Medulla oblongata (tissue), 1 donor: ENCODE data around the gene DCST1.

Experiments used
- DNase-seq: peaks from one replicate; pipeline ENCODE4 v3.0.0-alpha.2; 2015; ENCODE audit errors: extremely low spot score

DCST1 gene

DNA sequence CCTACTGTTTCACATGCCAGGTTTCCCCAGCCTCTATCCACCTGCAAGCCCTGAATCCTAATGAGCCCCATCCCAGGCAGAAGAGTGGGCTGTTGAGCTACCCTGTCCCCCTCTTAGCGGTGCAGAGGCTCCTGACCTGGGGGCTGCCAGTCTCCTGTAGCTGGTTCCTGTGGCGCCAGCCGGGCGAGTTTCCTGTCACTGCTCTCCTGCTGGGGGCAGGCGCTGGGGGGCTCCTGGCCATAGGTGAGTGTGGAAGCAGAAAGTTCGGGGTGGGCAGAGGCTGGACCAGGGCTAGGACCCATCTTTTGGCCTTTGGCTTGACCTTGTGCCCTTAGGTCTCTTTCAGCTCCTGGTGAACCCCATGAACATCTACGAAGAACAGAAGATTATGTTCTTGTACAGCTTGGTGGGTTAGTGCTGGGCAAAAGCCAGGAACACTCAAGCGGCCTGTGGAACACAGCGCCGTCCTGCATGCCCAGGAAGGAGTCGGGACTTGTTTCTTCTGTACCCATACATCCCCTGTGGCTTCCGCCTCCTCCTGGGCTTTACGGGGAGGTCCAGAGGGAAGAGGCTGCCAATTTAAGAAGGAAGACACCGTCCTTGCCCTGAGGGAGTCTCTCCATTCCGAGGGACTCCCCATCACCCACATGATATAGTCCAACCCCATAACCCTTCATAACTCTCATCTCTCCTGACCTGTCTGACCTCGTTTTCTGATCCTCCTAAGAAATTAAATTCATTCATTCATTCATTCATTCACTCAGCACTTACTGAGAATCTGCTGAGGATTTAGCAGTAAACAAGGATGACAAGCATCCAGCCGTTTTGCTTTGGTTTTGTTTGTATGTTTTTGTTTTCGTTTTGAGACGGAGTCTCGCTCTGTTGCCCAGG, 939 bp downstream of the DCST1 start:
- no peak for DNase-seq

GRCh38 chr1:155035936-155036335, 2.3 kb downstream of the DCST1 start:
- no peak for DNase-seq

DNA sequence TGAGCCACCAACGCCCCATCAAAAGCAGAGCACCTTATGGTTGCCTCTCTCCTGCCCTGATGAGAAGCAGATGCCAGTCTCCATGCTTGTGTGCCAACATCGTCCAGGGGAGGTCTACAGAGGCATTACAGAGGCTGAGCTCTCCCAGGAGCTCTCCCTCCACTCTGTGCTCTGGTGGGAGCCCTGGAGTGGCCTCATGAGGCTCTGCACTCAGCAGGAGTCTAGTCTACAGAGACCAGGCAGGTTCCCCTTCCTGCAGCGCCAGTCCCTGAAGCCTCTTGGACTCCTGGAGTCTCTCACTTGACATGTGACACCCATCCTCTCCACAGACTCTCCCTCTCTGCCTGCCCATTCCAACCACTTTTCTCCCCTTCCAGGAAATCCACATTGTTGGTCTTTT, 3.4 kb downstream of the DCST1 start:
- no peak for DNase-seq

DNA sequence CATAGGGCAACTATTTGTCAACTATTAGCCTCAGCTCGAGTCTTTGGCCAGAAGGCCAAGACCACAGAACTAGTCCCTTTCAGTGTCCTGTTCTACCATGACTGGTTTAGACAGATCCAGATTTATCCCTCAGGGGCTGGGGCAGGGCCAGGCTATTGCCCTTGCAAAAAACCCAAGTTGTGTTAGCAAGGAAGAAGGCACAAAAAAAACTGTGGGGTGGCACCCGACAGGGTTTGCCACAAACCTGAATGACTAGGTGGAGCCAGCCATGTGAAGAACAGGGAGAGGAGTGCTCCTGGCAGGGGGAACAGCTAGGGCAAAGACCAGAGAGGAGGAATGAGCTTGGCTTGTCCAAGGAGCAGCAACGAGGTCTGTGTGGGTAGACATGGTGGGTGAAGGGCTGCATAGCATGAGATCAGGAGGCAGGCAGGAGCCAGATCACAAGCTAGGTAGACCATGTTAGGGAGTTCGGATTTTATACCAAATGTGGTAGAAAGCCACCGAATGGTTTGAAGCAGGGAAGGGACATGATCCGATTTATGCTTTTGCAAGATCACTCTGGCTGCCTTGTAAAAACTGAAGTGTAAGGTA, 4.3 kb downstream of the DCST1 start:
- no peak for DNase-seq

- DNase-seq: no peak
Observed at GRCh38 chr1:155038602-155039307, 5.1 kb downstream of the DCST1 start.

- no peak for DNase-seq
Observed at GRCh38 chr1:155039308-155039669, 5.7 kb downstream of the DCST1 start.

- no peak for DNase-seq
Observed at GRCh38 chr1:155040358-155041093, 6.9 kb downstream of the DCST1 start.

DNA sequence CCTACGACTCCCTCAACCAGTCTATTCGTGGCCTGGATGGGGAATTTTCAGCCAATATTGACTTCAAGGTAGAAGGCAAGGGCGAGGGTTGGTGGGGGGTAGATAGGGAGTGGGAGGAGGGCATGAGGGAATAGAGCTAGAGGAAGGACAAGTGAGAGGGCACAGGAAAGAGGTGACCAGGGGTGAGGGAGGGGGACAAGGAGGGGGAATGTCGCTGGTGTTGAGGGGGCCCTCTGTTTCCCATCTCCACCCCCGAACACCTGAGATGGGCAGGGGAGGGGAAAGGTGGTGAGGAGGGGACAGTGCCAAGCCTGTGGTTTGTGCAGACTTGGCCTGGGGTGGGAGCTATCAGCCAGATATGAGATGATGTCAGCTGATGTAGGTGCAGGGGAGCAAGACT, 9.2 kb downstream of the DCST1 start:
- DNase-seq: no peak

DNA sequence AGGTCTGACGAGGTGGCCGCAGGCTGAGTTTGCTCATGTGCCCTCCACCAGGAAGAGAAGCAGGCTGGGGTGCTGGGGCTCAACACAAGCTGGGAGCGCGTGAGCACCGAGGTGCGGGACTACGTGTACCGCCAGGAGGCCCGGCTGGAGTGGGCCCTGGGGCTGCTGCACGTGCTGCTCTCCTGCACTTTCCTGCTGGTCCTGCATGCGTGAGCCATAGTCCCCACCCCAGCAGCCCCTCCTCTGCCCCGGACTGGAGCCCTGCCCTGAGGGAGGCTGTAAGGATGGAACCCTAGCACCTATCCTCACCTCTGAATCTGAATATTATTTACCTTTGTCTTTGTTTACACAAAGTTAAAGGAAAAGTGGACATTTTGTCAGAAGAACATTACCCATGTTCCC, 9.7 kb downstream of the DCST1 start:
- no peak for DNase-seq

- DNase-seq: no peak
Observed at GRCh38 chr1:155043793-155044192, 10.2 kb downstream of the DCST1 start.

- DNase-seq: no peak
Observed at GRCh38 chr1:155044365-155044764, 10.7 kb downstream of the DCST1 start.

DNA sequence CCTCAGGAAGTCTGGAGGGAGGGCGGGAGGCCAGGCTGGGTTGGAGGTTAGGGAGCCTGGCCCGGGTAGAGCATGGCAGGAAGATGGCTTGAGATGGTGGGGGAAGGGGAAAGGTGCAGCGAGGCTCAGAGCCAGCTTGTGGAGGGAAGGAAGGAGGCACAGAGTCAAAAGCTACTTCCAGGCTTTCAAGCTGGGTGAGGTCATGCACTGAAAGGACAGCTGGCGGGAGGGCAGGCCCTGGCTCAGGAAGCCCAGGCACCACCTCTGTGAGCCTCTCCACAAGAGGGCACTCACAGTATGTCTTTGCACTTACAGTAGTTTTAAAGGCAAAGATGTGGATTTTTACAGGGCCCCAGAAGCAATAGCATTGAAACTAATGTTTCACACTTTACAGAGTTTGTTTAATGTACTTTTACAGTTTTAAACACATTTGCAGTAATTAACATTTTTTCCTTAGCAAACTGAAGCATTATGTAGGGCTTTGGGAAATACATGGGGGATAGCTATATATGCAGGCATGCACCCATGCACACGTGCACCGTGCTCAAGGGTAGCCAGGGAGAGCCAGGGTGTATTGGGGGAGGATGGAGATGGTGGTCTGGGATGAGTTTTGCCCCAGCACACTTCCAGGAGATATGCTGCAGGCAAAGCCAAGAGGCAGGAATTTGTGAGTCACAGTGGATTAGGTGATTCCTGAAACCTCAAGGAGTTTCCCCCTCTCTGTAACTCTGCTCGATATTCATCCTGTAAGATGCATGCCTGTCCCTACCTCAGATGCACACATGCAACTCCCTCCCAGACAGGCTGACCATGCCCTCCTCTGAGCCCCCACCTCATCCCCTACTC, 11.4 kb downstream of the DCST1 start:
- peak; percentile 90 for DNase-seq

DNA sequence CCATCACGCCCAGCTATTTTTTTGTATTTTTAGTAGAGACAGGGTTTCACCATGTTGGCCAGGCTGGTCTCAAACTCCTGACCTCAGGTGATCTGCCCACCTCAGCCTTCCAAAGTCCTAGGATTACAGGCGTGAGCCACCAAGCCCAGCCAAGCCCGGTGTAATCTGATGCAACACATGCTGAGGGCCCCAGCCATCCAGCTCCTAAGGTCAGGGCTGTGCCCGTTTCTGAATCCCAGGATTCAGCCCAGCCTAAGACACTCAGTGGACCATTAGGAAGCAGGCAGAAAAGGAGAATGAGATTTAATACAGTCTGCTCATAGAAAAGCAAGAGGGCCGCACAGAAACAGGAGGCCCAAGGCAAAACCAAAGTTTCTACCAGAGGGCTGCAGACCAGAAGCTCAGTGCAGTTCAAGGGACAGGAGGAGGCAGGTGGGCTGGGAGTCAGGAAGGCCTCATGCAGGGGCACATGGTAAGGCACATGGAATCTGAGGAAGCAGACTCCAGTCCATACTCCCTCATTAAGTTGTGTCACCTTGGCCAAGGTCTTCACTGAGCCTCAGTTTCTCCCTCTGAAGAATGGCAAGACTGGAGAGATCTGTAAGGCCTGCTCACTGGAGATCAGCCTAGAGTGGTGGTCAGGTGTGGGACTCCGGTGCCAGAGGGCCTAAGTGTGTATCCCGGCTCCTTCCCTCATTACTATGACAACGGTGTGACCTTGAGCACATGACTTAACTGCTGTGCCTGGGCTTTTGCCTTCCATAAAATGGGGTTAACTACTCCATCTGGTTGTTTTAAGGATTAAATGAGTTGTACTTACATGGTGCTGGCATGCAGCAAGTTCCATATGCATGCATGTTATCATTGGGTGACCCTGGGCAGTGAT, 15.1 kb downstream of the DCST1 start:
- no peak for DNase-seq

GRCh38 chr1:155049651-155050559, 16.3 kb downstream of the DCST1 start:
- DNase-seq: no peak

- DNase-seq: peak; percentile 82
Observed at GRCh38 chr1:155050560-155051341, 17.1 kb downstream of the DCST1 start, which contains the start of gene ADAM15. Gene ADAM15, plus strand, starts transcription at chr1:155051316. Its CDS starts 71 bp downstream, at chr1:155051387.

DNA sequence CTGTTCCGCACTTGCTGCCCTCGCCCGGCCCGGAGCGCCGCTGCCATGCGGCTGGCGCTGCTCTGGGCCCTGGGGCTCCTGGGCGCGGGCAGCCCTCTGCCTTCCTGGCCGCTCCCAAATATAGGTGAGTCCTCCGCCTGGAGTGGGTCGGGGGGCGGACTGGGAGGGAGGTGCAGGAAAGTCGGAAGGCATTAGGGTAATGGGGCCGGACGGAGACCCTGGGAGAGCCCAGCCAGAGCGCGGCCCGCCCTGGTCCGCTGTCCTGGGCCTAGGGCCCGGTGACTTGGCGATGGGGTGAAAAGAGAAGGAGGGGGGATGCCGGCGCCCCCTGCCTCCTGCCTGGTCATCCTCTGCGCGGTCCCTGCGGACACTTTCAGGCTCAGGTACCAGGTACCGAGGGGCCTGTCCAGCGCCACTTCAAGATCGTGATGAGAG, 17.7 kb downstream of the DCST1 start:
- no peak for DNase-seq

DNA sequence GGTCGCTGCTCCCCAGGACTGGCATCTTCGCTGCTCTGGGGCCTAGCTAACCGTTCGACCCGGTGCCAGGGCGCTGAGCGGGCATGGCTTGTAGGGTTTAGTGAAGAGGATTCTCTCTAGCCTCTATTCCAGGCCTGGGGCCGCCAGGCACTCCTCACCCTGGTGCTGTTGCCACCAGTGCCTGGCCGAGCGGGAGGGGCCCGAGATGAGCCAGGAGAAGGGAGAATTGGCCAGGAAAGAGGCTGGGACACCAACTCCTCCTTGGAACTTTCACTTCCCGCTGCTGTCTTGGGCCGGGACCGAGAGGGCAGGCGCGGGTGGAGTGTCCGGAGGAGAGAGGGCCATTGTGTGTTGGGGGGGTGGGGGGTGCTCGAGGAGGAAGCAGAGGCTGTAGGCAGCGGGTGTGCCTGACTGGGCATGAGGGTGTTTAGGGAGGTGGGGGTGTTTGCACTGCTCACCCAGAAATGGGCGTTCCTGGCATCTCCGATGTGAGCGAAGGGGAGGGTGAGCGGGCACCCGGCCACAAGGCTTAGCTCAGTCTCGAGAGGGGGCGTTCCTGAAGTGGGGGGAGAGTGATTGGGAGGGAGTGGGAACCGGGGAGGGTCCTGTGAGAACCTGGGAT, 18.3 kb downstream of the DCST1 start:
- DNase-seq: peak; percentile 59
